HEK293T (cell line): ENCODE measurements around the gene ISLR.

Experiments used
- ARNT ChIP-seq: fragments of 450-650 bp; IDR thresholded peaks from 2 replicates; pipeline ENCODE4 v1.6.1; 2017; ENCODE audit warnings: mild to moderate bottlenecking
- BHLHE40 ChIP-seq: fragments of 450-650 bp; IDR thresholded peaks from 2 replicates; pipeline ENCODE4 v1.6.1; 2016; ENCODE audit warnings: mild to moderate bottlenecking, moderate library complexity, borderline replicate concordance
- CTBP1 ChIP-seq: fragments of 450-650 bp; IDR thresholded peaks from 2 replicates; pipeline ENCODE4 v1.6.1; 2016; ENCODE audit warnings: borderline replicate concordance
- ELF4 ChIP-seq: fragments of 450-650 bp; IDR thresholded peaks from 2 replicates; pipeline ENCODE4 v1.6.1; 2017; ENCODE audit warnings: antibody characterized with exemption
- FOXA1 ChIP-seq: fragments of 450-650 bp; IDR thresholded peaks from 2 replicates; pipeline ENCODE4 v1.6.1; 2016; ENCODE audit warnings: mild to moderate bottlenecking
- FOXK2 ChIP-seq: fragments of 450-650 bp; IDR thresholded peaks from 2 replicates; pipeline ENCODE4 v1.6.1; 2016; ENCODE audit warnings: mild to moderate bottlenecking
- FOXM1 ChIP-seq: fragments of 450-650 bp; IDR thresholded peaks from 2 replicates; pipeline ENCODE4 v1.6.1; 2017; ENCODE audit warnings: mild to moderate bottlenecking, borderline replicate concordance
- HDGF ChIP-seq: fragments of 450-650 bp; IDR thresholded peaks from 2 replicates; pipeline ENCODE4 v1.6.1; 2017; ENCODE audit warnings: antibody characterized with exemption, borderline replicate concordance
- L3MBTL2 ChIP-seq: fragments of 450-650 bp; conservative IDR thresholded peaks from 2 replicates; pipeline ENCODE4 v1.6.1; 2016; ENCODE audit warnings: mild to moderate bottlenecking
- SP1 ChIP-seq: fragments of 450-650 bp; IDR thresholded peaks from 2 replicates; pipeline ENCODE4 v1.6.1; 2017
- SUZ12 ChIP-seq: fragments of 450-650 bp; IDR thresholded peaks from 2 replicates; pipeline ENCODE4 v1.6.1; 2016; ENCODE audit warnings: mild to moderate bottlenecking
- TARDBP ChIP-seq: fragments of 450-650 bp; IDR thresholded peaks from 2 replicates; pipeline ENCODE4 v1.6.1; 2016
- ZNF384 ChIP-seq: fragments of 450-650 bp; IDR thresholded peaks from 2 replicates; pipeline ENCODE4 v1.6.1; 2016

- TF ChIP-seq SUZ12 (no peak), CTBP1 (no peak), ZNF384 (no peak), HDGF (no peak), FOXK2 (no peak), FOXA1 (no peak), FOXM1 (no peak), BHLHE40 (no peak), ARNT (no peak), ELF4 (no peak), TARDBP (no peak), SP1 (no peak), L3MBTL2 (no peak)
Measured at GRCh38 chr15:74193299-74193718, 19.8 kb downstream of the ISLR start.
